Measurements from ENCODE around the gene P2RX4. TPM values are rescaled to one million over a fixed set of nuclear protein-coding genes. Genes with fewer than 3 reads are reported as not detected.

The P2RX4 gene
- total RNA-seq, 1 experiment from 2014 or later, result 8.1 TPM

DNA sequence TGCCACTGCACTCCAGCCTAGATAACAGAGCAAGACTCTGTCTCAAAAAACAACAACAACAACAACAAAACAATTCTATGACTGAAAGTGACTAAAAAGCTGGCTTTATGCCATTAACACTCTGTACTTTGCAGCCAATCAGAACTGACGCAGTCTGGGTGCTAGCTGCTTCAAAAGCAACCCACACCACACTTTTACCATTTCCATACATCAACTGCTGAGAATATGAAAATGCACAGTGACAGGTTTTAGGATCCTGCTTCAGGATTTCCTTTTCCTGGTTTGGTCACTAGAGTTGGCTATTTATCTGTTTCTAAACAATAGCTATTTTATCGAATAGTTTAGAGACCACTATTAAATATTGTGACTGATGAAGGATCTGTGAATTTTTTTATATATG lies 23.1 kb upstream of the P2RX4 start:
- DNase-seq, result no peak
- Histone ChIP-seq H3K4ac (ENCODE audit: low read depth, low read length) (no peak overlapping the region), H4K5ac (ENCODE audit: insufficient read length, low read depth, low read length) (no peak overlapping the region), H3K79me2 (ENCODE audit: insufficient read depth, low read length) (no peaks in the 10 kb centered on the region), H2AFZ (ENCODE audit: low read length) (no peak overlapping the region), H2BK5ac (ENCODE audit: insufficient read length, low read length) (no peak overlapping the region), H4K91ac (ENCODE audit: insufficient read length, low read depth, low read length) (no peak overlapping the region), H3K4me2 (ENCODE audit: insufficient read depth, insufficient read length, low read length) (no peak overlapping the region), H2BK120ac (ENCODE audit: low read depth, low read length, poor library complexity, severe bottlenecking) (no peak overlapping the region), H3K9ac (ENCODE audit: extremely low read depth, insufficient read length, low read length) (no peak overlapping the region), H3K23ac (ENCODE audit: insufficient read length, low read depth, low read length) (no peak overlapping the region), H3K27me3 (ENCODE audit: insufficient read depth, low read length) (no peaks in the 10 kb centered on the region), H4K8ac (replicated peaks; ENCODE audit: insufficient read length, low read depth, low read length) (no peak overlapping the region), H4K20me1 (ENCODE audit: control insufficient read depth, insufficient read depth, insufficient read length) (no peaks in the 10 kb centered on the region), H3K14ac (ENCODE audit: insufficient read depth, low read length) (no peak overlapping the region), H2BK15ac (ENCODE audit: low read depth, low read length) (no peak overlapping the region), H3K27ac (ENCODE audit: insufficient read length, low read depth, low read length) (no peak overlapping the region), H2BK12ac (ENCODE audit: insufficient read length, low read depth, low read length) (no peak overlapping the region), H3T11ph (ENCODE audit: low read length) (no peak overlapping the region), H3K9me3 (ENCODE audit: control insufficient read depth, low read depth, low read length) (no peaks in the 10 kb centered on the region), H3K4me1 (ENCODE audit: insufficient read depth, low read length) (no peaks in the 10 kb centered on the region), H2BK20ac (ENCODE audit: low read depth, low read length, poor library complexity, severe bottlenecking) (no peak overlapping the region), H3K18ac (ENCODE audit: insufficient read length, low read depth, low read length) (no peak overlapping the region), H3K79me1 (ENCODE audit: insufficient read depth, low read depth, low read length, poor library complexity, severe bottlenecking) (no peaks in the 10 kb centered on the region), H3K23me2 (ENCODE audit: insufficient read length, low read depth, low read length, poor library complexity, severe bottlenecking) (no peaks in the 10 kb centered on the region), H3K56ac (ENCODE audit: insufficient read length, low read depth, low read length) (no peak overlapping the region), H2AK5ac (ENCODE audit: insufficient read length, low read length) (no peak overlapping the region)
- Mint-ChIP-seq H3K4me1 (peaks cover 3 to 4% of the 10 kb centered on the region in 2 experiments; a peak in 2 of 4 replicates), H3K27me3 (ENCODE audit: low read depth) (no peaks in the 10 kb centered on the region; the same call in 1 of the 2 replicates), H3K9me3 (no peaks in the 10 kb centered on the region), H3K4me3 (no peak overlapping the region), H3K27ac (no peak overlapping the region), H3K36me3 (ENCODE audit: insufficient read depth in 1 of 3, low read depth in 3 of 3) (no peaks in the 10 kb centered on the region)
- WGBS (ENCODE audit: extremely low coverage, insufficient read length, low lambda C conversion rate), result no CpG with 5 or more reads among the region's 2 CpGs
- TF ChIP-seq, protein P1, sequence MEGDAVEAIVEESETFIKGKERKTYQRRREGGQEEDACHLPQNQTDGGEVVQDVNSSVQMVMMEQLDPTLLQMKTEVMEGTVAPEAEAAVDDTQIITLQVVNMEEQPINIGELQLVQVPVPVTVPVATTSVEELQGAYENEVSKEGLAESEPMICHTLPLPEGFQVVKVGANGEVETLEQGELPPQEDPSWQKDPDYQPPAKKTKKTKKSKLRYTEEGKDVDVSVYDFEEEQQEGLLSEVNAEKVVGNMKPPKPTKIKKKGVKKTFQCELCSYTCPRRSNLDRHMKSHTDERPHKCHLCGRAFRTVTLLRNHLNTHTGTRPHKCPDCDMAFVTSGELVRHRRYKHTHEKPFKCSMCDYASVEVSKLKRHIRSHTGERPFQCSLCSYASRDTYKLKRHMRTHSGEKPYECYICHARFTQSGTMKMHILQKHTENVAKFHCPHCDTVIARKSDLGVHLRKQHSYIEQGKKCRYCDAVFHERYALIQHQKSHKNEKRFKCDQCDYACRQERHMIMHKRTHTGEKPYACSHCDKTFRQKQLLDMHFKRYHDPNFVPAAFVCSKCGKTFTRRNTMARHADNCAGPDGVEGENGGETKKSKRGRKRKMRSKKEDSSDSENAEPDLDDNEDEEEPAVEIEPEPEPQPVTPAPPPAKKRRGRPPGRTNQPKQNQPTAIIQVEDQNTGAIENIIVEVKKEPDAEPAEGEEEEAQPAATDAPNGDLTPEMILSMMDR (conservative IDR thresholded peaks at IDR 0.05), result no peak

Data from H9 (cell line).